HG02642 (cell line): Measurements from ENCODE around the gene ECE2.
A peak's percentile ranks its signal among the peaks of the same experiment; 100 is the strongest.
"Not testable (repeated sequence)": the region's sequence is repeated elsewhere in the genome, so short reads cannot be mapped to it uniquely, and the experiment has no call there.

Experiments used
- ATAC-seq: cut with Tn5 transposase; IDR thresholded peaks from one replicate; pipeline ENCODE4 v1.9.1; 2021; ENCODE audit warnings: mild to moderate bottlenecking; ENCODE audit not compliant: unreplicated experiment, poor library complexity

ECE2 gene

DNA sequence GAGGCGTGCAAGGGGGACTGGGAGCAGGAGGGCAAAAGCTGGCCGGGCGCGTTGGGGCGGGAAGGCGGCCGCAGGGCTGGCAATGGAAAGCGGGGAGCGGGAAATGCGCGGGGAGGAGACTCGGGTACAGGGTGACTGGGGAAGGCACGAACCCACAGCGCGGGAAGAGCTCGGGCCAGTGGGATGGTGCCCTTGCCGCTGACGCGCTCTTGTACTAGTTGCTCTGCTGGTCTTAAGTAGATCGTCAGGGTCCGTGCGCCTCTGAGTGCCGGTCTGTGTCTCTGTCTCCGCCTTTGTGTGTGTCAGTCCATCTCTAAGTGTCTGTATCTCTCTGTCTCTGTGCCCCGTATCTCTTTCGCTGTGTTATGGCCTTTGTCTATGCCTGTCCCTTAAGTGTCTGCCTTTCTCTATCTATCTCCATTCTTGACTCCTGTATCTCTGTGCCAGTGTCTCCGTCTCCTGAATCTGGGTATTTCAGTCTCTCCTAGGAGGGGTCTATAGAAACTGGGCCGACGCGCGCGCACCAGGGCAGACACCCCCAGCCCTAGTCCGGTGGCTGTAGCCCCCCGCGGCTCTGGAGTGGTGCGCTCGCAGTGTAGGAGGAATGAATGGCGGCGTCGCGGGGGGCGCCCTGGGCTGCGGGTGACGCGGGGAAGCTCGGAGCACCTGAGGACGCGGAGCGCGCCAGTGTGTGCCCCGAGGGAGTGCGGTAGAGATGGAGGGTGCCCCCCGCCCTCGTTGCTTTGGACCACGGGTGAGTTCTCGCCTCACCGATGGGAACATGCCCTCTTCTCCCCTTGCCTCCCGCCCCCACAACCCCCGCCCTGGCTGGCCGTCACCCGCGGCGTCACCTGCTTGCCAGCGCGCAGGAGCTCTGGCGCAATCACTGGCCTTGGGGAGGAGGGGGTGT lies 13.7 kb upstream of the ECE2 start:
- ATAC-seq: no peak

DNA sequence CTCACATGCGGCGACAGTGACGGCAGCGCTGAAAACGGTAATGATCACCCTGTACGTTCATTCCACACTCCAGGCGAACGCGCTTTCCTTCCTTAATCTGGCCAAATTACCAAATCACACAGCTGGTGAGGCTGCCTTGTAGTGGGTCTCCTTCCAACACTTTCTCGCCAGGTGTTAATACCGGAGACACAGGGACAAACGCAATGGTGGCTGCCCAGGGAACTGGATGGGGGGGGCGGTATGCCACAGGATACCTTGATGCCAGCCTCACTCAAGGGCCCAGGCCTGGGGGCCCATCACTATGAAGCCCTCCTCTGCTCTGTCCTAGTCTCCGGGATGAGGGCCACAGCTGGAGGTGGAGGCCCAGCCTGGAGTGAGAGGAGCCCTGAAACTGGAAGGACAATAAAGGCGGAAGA lies 13.1 kb upstream of the ECE2 start:
- no peak for ATAC-seq

DNA sequence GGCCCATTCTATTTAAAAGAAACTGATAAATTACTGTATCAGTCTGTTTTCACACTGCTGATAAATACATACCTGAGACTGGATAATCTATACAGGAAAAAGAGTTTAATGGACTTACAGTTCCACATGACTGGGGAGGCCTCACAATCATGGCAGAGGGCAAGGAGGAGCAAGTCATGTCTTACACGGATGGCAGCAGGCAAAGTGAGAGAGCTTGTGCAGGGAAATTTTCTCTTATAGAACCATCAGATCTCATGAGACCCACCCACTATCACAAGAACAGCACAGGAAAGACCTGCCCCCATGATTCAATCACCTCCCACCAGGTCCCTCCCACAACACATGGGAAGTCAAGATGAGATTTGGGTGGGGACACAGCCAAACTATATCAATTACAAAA lies 8.6 kb upstream of the ECE2 start:
- ATAC-seq: not testable (repeated sequence)

DNA sequence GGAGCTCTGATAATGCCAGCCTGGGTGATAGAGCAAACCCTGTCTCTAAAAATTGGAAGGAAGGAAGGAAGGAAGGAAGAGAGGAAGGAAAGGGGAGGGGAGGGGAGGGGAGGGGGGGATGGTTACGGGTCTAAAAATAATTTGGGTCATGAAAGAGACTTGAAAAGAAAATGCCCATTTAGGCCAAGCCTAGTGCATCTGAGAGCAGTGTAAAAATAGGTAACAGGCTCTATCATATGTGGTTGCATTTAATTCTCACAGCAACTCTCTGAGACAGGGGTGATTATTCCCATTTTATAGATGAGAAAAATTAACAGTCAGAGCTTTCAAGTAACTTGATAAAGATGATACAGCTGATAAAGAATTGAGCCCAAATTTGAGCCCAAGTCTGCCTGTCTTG lies 3.6 kb upstream of the ECE2 start:
- ATAC-seq: no peak

DNA sequence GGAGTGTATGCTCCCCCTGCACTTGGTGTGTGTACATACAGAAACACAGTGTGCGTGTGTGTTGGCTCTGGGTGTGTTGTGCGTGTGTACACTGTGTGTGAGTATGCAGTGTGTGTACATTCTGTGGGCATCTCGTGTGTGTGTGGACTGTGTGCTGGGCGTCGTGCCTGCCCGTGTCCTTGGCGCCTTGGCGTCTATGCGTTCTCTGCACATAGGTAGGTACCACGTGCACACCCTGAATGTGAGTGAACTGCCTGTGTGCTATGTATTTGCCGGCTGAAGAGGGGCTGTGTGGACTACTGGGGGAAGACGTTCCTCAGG lies 481 bp upstream of the ECE2 start:
- ATAC-seq: no peak

DNA sequence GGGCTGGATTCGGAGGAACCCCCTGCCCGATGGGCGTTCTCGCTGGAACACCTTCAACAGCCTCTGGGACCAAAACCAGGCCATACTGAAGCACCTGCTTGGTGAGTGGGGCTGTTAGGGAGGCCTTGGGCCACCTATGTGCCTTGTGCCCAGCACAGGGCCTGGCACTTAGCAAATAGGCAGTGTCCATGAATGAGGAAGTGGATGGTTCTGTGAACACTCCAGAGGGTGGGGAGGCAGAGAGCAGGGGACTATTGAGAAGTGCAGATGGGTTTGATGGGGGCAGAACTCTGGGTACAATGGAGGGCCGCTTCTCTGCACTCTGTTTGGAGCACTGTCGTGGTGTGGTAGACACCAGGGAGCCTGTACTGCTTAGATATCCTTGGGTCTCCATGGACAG lies 1.5 kb downstream of the ECE2 start:
- no peak for ATAC-seq

DNA sequence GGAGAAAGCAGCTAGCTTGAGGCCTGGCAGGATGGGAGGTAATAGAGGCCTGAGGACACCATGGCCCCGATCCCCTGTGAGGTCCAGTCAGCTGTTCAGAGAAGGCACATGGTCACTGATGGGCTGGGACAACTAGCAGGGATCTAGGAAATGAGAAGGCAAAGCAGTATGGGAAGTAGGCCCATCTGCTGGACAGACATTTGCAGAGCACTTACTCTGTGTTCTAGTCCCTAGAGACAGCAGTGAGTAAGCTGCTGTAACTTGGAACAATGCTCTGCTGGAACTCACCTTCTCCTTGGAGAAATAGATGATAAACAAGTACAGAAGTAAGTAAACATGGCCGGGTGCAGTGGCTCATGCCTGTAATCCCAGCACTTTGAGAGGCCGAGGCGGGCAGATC lies 7.1 kb downstream of the ECE2 start:
- no peak for ATAC-seq

DNA sequence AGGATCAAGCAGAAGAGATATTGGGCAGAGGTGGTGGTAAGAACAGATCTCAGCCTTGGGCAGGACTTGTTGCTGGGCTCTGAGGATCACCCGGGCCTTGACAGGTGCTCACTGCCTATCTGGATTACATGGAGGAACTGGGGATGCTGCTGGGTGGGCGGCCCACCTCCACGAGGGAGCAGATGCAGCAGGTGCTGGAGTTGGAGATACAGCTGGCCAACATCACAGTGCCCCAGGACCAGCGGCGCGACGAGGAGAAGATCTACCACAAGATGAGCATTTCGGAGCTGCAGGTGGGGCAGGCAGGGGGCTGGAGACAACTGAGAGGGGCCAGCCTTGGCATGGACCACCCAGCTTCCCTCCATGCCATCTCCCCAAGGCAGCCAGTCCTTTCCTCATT lies 7.9 kb downstream of the ECE2 start:
- ATAC-seq: no peak

DNA sequence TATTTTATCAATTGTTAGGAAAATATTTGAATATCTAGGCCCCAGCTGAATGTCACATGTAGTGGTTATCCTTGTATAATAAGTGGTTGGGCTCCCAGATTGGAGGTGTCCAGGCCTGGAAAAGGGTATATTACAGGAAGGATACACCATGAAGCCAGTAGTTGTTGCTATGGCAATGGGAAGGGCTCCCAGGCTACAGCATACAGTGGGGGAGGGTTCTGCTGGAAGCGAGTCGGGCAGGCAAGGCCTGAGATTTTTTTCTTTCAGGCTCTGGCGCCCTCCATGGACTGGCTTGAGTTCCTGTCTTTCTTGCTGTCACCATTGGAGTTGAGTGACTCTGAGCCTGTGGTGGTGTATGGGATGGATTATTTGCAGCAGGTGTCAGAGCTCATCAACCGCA lies 8.9 kb downstream of the ECE2 start:
- ATAC-seq: no peak

DNA sequence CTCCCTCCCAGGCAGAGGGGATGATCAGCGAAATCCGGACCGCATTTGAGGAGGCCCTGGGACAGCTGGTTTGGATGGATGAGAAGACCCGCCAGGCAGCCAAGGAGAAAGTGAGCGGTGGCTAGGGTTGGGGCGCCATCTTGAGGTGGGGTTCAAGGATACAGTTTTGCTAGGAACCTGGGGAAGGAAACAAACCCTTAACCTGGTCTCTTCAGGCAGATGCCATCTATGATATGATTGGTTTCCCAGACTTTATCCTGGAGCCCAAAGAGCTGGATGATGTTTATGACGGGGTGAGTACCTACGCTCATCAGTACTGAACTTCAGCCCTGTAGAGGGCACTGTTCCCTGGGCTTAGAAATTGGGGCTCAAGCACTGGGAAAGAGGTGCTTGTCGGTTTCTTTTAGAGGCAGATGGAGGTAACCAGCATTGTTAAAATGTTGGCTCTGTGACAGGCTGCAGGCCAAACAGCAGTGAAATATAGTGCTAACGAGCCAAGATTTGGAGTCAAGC lies 13.7 kb downstream of the ECE2 start:
- peak; percentile 43 for ATAC-seq

DNA sequence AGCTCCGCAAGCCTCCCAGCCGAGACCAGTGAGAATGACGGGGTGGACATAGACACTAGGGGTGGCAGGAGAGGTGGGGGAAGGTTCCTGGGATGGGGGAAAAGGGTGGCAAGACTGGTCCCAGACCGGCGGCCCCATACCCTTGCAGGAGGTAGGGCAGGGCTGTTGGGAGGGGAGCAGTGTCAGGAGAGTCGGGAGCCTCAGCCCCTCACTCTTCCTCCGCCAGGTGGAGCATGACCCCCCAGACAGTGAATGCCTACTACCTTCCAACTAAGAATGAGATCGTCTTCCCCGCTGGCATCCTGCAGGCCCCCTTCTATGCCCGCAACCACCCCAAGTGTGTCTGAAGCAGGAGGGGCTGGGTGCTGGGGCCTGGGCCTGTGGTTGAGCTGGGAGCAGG lies 14.5 kb downstream of the ECE2 start:
- no peak for ATAC-seq

DNA sequence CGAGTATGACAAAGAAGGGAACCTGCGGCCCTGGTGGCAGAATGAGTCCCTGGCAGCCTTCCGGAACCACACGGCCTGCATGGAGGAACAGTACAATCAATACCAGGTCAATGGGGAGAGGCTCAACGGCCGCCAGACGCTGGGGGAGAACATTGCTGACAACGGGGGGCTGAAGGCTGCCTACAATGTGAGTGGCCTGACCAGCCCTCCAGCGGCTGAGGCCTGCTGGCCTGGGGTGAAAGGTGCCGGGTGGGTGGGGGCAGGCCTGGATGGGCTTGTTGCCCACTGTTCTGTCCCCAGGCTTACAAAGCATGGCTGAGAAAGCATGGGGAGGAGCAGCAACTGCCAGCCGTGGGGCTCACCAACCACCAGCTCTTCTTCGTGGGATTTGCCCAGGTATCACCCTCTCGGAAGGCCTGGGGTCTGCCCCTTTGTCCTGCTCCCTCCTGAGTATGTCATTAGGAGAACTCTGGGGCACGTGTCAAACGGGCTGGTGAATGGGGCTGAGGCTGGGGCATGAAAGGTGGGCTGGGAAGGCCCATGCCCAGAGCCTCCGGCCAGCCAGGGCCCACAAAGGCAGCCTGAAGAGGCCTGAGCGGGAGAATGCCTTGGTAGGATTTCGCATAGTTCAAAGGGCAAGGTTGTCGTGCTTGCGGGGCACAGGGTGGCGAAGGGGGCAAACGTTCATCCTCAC lies 15.4 kb downstream of the ECE2 start:
- no peak for ATAC-seq

DNA sequence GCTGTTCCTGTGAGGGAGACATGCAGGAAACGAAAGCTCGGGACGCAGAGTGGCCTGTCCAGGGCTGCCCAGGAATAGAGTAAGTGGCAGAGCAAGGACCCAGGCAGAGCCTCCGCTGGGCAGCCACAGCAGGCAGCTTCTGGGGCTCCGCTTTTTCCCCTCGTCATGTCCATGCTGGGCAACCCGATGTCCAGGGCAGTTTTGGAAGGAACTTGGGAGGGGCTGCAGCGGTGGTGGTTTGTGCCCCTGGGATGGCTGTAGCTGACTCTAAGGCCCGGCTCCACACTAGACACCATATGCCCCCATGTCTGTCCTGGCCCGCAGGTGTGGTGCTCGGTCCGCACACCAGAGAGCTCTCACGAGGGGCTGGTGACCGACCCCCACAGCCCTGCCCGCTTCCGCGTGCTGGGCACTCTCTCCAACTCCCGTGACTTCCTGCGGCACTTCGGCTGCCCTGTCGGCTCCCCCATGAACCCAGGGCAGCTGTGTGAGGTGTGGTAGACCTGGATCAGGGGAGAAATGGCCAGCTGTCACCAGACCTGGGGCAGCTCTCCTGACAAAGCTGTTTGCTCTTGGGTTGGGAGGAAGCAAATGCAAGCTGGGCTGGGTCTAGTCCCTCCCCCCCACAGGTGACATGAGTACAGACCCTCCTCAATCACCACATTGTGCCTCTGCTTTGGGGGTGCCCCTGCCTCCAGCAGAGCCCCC lies 16.1 kb downstream of the ECE2 start:
- no peak for ATAC-seq

DNA sequence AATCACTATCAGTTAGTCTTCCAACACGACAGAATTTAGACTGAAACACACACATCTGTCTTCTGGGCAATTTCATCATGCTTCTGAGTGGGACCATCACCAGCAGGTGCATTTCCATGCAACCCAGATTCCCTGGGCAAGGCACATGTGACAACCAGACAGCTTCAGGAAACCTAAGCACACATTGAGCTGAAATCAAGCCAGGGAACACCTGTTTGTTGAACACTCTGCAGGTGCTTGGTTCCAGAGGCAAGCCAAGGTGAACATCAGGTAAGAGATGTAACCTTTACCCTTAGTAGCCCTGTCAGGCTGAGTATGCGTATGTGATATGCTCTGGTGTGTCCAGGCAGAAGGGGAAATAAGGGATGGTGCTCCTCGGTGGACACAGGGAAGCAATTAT lies 19.9 kb downstream of the ECE2 start:
- ATAC-seq: no peak

DNA sequence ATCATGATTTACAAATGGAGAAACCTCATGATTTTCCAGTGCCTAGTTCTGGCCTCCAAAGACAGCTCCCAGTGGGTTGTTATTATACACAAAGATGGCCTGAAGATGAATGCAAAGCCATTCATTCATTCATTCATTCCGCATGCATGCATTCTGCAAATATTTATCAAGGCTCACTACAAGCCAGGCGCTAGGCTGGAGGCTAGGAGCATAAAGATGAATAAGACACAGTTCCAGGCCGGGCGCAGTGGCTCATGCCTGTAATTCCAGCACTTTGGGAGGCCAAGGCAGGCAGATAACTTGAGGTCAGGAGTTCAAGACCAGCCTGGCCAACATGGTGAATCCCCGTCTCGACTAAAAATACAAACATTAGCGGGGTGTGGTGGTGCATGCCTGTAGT lies 20.8 kb downstream of the ECE2 start:
- no peak for ATAC-seq

DNA sequence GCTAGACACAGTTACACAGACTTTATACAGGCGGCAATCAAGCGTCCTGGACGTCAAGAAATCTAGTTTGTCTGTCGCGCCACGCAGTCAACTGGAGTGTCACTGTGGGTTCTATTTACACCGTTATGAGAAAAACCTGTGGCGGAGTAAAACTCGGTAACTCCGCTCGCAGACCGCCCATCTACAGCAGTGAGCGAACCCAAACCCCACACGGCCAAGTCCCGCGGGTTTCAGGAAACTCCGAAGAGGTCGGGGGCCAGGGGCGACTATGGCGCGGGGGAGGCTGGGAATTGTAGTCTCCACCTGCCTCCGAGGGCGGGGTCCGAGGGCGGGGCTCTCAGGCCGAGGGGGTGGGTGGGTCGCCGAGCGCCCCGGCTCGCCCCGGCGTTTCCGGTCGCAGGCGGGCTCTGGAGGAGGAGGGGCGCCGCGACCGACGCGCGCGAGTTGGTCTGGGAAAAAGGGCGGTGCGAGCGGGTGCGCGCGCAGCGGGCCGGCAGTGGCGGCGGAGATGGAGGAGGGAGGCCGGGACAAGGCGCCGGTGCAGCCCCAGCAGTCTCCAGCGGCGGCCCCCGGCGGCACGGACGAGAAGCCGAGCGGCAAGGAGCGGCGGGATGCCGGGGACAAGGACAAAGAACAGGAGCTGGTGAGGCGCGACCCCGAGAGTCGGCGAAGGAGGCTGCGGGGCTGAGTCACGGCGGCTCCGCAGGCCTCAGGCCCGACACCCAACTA lies 23.1 kb downstream of the ECE2 start, which contains the start of gene PSMD2:
Gene PSMD2, plus strand, starts transcription at position 483 of the 729 bp plus-strand sequence. Its CDS starts 26 bp downstream, at position 509.
- ATAC-seq: peak; percentile 93

DNA sequence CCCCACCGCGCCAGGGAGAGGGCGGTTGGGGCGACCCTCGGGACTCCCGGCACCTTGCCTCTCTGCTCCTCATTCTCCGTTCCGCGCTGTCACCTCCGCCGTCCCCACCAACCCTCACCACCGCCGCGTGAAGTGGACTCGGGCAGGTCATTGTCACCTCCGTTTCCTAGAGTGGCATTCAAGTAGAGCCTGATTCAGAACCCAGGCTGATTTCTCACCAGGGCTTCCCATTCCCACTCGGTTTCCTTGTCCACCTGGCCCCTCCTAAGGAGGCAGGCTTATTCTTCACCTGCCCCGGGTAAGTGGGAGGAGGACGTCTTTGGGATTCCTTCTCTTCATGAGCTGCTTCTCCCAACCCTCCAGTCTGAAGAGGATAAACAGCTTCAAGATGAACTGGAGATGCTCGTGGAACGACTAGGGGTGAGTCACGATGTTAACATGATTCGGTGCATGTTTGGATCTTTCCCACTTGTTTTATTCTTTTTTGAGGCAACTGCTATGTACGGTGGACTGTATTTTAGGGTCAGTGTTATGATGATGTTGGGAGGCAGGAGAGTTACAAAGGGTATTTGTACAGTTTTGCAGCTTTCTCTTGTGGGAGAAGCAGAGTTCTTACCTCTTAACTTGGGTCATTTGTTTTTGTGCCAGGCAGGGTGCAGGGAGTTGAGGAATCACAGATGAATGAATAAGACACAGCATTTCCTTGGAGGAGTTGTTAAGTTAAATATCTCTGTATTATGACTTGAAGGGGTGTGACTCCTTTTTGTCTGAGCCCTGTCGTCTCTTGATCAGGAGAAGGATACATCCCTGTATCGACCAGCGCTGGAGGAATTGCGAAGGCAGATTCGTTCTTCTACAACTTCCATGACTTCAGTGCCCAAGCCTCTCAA lies 23.9 kb downstream of the ECE2 start:
- no peak for ATAC-seq

DNA sequence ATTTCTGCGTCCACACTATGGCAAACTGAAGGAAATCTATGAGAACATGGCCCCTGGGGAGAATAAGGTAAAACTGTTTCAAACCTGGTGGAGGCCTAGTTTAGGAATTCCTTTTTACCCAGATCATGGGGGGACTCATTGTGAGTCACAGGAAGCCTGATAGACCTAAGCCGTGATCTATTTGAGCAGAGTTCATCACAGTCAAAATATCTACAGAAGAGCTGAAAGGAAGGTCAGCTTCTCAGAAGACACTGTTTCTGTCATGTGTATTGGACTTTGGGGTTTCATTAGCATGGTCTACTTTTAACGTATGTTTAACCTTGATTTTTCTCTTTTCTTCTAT lies 24.5 kb downstream of the ECE2 start:
- no peak for ATAC-seq

DNA sequence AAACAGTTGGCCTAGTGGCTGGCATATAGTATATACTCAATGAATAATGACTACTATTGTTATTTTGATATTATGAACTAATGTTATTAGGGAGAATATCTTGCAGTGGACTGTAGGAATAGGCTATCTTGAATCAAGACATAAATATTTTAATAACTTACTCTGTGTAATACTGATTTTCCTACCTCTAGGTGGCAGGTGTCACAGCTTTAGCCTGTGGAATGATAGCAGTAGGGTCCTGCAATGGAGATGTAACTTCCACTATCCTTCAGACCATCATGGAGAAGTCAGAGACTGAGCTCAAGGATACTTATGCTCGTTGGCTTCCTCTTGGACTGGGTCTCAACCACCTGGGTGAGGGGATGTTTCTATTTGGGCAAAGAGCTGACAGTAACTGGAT lies 29.8 kb downstream of the ECE2 start:
- ATAC-seq: no peak
